ENCODE measurements around the gene MSH5. TPM values are rescaled to one million over a fixed set of nuclear protein-coding genes. Genes with fewer than 3 reads are reported as not detected.

The MSH5 gene
- polyA plus RNA-seq, 3 donors, result 0.58 to 31.2 (median 1.9) TPM

- Mint-ChIP-seq H3K4me1 (peaks cover 15% of the 10 kb centered on the region), H3K4me3 (no peak overlapping the region), H3K27ac (peak overlapping the region in 4 of 7 donors; percentile 6 to 77 (median 50)), H3K36me3 (peaks cover 28 to 35% of the 10 kb centered on the region in 2 donors), H3K27me3 (ENCODE audit: low read depth in 3 of 3) (peaks cover 0 to 3% (median 2%) of the 10 kb centered on the region in 3 donors), H3K9me3 (no peaks in the 10 kb centered on the region)
- TF ChIP-seq CTCF (IDR thresholded peaks at IDR 0.05), result no peak
- no peak overlapping the region for H3K4me3 ChIP-seq (replicated peaks in 1 of 3; ENCODE audit: low read depth in 2 of 3, low read length in 3 of 3)
- H3K27ac ChIP-seq (ENCODE audit: low read depth in 1 of 2, low read length in 2 of 2), result no peak overlapping the region
- intact Hi-C loops (cut with micrococcal nuclease), result no loop called here
- no peaks in the 10 kb centered on the region for H3K27me3 ChIP-seq (ENCODE audit: control insufficient read depth in 2 of 2, insufficient read depth in 2 of 2, low read length in 2 of 2)
- no peak overlapping the region for H2AFZ ChIP-seq (ENCODE audit: insufficient read depth, low read depth, low read length, poor library complexity, severe bottlenecking)
- WGBS (ENCODE audit: insufficient coverage), result 95% methylated on average over 29 of the region's 32 CpGs
- DNase-seq, result no peak
- no peak overlapping the region for H3K4me2 ChIP-seq (replicated peaks; ENCODE audit: extremely low read depth, low read length, poor library complexity, severe bottlenecking)
- H3K79me2 ChIP-seq (ENCODE audit: insufficient read depth, low read length), result no peaks in the 10 kb centered on the region
- H3K36me3 ChIP-seq (replicated peaks in 1 of 2; ENCODE audit: control insufficient read depth in 1 of 2, insufficient read depth in 2 of 2, low read length in 2 of 2), result peaks cover 30 to 31% of the 10 kb centered on the region in 2 donors
- no peaks in the 10 kb centered on the region for H3K9me3 ChIP-seq (replicated peaks in 1 of 2; ENCODE audit: control insufficient read depth in 1 of 2, insufficient read depth in 1 of 2, low read length in 2 of 2)
- peaks cover 13 to 15% of the 10 kb centered on the region in 2 donors for H3K4me1 ChIP-seq (ENCODE audit: control insufficient read depth in 1 of 2, insufficient read depth in 2 of 2, low read length in 2 of 2)
- no peak overlapping the region for H3K9ac ChIP-seq (ENCODE audit: insufficient read depth, low read length, poor library complexity, severe bottlenecking)
- no peaks in the 10 kb centered on the region for H4K20me1 ChIP-seq (ENCODE audit: insufficient read depth, low read length)
Measured at GRCh38 chr6:31775633-31776484, 36.1 kb downstream of the MSH5 start.

- no peaks in the 10 kb centered on the region for H3K9me3 Mint-ChIP-seq
- DNase-seq, result no peak
- H3K36me3 Mint-ChIP-seq, result peaks cover 33 to 42% of the 10 kb centered on the region in 2 donors
- Histone ChIP-seq H3K36me3 (replicated peaks in 1 of 2; ENCODE audit: control insufficient read depth in 1 of 2, insufficient read depth in 2 of 2, low read length in 2 of 2) (peaks cover 36 to 37% of the 10 kb centered on the region in 2 donors), H2AFZ (ENCODE audit: insufficient read depth, low read depth, low read length, poor library complexity, severe bottlenecking) (peak overlapping the region; percentile 56), H3K4me1 (ENCODE audit: control insufficient read depth in 1 of 2, insufficient read depth in 2 of 2, low read length in 2 of 2) (peaks cover 13 to 15% of the 10 kb centered on the region in 2 donors), H3K9me3 (replicated peaks in 1 of 2; ENCODE audit: control insufficient read depth in 1 of 2, insufficient read depth in 1 of 2, low read length in 2 of 2) (no peaks in the 10 kb centered on the region), H3K9ac (ENCODE audit: insufficient read depth, low read length, poor library complexity, severe bottlenecking) (peak overlapping the region; percentile 46), H3K4me3 (replicated peaks in 1 of 3; ENCODE audit: low read depth in 2 of 3, low read length in 3 of 3) (peak overlapping the region in 1 of 3 experiments; percentile 31), H3K27ac (ENCODE audit: low read depth in 1 of 2, low read length in 2 of 2) (peak overlapping the region in 1 of 2 donors; percentile 41), H3K27me3 (ENCODE audit: control insufficient read depth in 2 of 2, insufficient read depth in 2 of 2, low read length in 2 of 2) (no peaks in the 10 kb centered on the region), H4K20me1 (ENCODE audit: insufficient read depth, low read length) (no peaks in the 10 kb centered on the region), H3K4me2 (replicated peaks; ENCODE audit: extremely low read depth, low read length, poor library complexity, severe bottlenecking) (peak overlapping the region; percentile 57), H3K79me2 (ENCODE audit: insufficient read depth, low read length) (no peaks in the 10 kb centered on the region)
- intact Hi-C loops (cut with micrococcal nuclease), result no loop called here
- no peak for TF ChIP-seq CTCF (IDR thresholded peaks at IDR 0.05)
- WGBS (ENCODE audit: insufficient coverage), result 21% methylated on average over 11 of the region's 14 CpGs
- peak overlapping the region; percentile 27 to 70 for H3K4me3 Mint-ChIP-seq
- H3K27ac Mint-ChIP-seq, result peak overlapping the region in 4 of 7 donors; percentile 19 to 81 (median 50)
- H3K4me1 Mint-ChIP-seq, result peaks cover 15% of the 10 kb centered on the region
- H3K27me3 Mint-ChIP-seq (ENCODE audit: low read depth in 3 of 3), result peaks cover 0 to 3% (median 2%) of the 10 kb centered on the region in 3 donors
Measured at GRCh38 chr6:31776485-31776988, 36.7 kb downstream of the MSH5 start.
